ENCODE measurements around the gene GMPPB.
"Not testable (repeated sequence)": the region's sequence is repeated elsewhere in the genome, so short reads cannot be mapped to it uniquely, and the experiment has no call there.

Gene GMPPB

DNA sequence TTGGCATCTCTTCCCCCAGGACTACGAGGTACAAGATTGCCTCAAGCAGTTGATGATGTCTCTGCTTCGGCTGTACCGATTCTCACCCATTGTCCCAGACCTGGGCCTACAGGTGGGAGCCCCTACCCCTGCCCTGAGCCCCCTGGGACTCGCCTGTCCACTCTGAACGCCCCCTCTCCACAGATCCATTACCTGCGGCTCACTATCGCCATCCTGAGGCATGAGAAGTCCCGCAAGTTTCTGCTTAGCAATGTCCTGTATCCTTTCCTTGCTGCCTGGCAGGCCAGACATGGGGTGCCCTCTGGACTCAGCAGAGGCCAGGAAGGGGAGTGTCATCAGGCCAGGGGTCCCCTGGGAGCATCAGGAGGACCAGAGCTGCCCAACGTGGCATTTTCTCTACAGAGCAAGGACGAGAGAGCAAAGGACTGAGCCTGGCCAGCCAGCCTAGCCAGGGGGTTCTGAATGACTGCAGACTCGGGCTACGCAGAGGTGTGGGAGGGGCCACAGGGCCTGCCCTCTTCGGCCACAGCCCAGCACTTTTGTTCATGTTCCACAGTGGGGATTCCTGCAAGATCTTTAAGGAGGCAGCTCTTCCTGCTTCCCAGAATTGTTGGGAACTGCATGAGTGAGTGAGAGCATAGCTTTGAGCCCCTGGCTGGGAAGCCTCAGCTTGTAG, 23.2 kb downstream of the GMPPB start:
- no peak for TF ChIP-seq ZNF274 (IDR thresholded peaks at IDR 0.05; ENCODE audit: low read depth, low read length)
- no peak overlapping the region for H3K4me3 ChIP-seq (ENCODE audit: low read length)

DNA sequence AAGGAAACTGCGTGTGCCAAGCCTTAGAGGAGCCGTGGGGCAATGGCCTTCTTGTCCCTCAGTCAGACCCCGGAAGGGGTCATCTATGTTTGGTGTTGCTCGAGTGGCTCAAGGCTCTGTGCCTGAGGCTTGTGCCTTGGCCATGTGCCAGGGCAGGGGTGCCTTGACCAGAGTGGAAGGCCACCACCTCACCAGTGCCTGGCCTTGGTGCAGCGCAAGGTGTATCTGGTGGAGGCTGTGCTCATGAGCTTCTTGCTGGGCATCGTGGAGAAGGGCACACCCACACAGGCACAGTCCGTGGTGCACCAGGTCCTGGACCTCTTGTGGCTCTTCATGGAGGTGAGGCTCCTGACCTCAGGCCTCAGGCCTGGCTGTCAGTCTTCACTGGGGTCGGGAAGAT, 23.7 kb downstream of the GMPPB start:
- TF ChIP-seq ZNF274 (IDR thresholded peaks at IDR 0.05; ENCODE audit: low read depth, low read length) = no peak
- H3K4me3 ChIP-seq (ENCODE audit: low read length) = no peak overlapping the region

DNA sequence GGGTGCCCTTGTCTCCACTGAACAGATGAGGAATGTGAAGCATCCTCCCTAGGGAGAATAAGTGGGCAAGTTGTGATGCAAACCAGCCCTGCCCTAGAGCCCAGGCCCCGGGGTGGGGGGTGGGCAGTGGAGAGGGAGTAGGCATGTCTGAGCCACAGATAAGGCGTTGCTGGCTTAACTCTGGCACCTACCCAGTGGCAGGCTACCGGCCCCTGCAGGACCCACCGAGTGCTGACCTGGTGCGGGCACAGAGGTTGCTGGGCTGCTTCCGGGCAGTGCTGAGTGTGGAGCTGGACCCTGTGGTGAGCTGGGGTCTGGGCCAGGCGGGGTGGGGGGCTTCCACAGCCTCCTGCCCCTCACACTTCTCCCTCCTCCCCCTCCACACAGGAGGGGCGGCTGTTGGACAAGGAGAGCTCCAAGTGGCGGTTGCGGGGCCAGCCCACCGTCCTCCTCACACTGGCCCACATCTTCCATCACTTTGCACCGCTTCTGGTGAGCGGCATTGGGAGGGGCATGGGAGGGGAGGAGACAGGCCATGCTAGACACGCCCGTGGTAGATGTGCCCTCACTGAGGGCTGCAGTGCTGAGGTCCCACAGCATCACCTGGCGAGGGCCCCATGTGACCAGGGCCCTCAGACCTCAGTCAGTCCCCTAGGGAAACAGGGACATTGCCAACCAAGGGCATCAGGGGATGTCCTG, 24.3 kb downstream of the GMPPB start:
- TF ChIP-seq ZNF274 (IDR thresholded peaks at IDR 0.05; ENCODE audit: low read depth, low read length) = no peak
- no peak overlapping the region for H3K4me3 ChIP-seq (ENCODE audit: low read length)

DNA sequence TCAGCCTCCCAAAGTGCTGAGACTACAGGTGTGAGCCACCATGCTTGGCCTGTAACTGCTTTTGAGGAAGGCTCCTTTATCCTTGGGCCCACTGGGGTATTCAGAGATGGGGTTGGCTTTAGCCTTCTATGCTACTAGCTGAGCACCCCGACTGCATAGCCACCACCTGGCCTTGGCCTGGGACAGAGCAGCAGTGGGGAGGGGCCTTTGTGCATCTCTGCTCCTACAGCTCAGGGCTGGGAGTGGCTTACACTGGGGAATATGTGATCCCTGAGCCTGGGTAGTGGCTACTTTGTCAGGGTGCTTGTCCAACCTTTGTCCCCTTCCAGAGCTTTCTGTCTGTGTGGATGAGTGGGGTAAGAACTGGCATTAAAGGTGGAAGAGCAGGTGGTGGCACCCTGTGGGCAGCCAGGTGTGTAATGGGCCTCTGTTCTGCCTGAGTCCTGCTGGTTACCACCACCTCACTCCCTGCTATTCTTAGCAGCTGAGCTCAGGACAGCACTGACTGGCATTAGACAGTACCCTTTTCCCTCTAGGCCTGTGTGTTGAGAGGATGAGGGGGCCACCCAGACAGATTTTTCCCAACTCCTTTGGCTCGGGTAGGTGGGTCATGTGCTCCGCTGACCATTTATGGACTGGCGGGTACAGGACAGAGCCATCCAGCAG, 28.3 kb downstream of the GMPPB start:
- not testable (repeated sequence) for H3K4me3 ChIP-seq (ENCODE audit: low read length)

DNA sequence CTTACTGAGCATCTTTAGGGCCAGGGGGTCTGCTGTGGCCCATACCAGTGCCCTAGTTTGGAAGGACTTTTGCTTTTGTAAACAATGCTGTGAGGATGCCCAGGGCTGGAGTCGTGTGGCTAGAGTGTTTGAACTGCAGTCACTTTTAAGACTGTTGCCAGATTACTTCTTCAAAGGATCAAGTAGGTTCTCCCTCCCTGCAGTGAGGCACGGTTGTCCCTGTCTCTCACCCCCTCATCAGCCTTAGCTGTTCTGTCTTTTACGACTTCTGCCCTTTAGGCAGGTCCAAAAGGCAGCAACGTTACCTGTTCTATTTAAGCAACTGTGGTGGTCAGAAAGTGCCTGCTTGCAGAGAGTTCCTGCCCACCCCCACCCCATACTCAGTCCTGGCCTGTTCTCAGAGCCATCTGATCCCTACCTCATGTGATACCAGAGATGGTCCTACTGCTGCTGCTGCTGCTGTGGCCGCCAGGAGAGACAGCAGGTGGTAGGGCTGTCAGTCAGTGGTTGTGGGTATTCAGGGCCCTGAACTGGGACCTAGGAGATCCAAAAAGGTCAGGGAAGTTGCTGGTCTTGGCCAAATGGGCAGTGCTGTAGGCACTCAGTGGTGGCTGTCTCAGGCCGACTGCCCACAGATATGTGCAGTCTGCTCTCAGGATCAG, 29.2 kb downstream of the GMPPB start:
- H3K4me3 ChIP-seq (ENCODE audit: low read length) = not testable (repeated sequence)

DNA sequence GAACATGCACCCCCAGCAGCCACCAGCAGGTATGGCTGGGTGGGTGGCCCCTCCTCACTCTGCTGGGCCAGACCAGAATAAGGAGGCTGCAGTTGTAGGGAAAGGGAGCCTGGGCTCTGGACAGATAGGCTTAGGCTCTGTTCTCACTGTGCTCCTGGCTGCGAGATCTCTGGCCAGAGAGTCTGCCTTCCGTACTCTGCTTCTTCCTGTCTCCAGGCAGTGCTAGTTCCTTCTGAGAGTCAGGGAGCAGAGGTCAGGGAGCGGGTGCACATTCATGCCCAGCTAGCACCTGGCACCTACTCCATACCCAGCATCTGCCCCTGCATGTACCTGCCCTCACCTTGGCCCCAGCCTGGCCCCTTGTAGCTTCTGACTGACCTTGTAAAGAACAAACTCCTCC, 32.3 kb downstream of the GMPPB start:
- not testable (repeated sequence) for H3K4me3 ChIP-seq (ENCODE audit: low read length)

DNA sequence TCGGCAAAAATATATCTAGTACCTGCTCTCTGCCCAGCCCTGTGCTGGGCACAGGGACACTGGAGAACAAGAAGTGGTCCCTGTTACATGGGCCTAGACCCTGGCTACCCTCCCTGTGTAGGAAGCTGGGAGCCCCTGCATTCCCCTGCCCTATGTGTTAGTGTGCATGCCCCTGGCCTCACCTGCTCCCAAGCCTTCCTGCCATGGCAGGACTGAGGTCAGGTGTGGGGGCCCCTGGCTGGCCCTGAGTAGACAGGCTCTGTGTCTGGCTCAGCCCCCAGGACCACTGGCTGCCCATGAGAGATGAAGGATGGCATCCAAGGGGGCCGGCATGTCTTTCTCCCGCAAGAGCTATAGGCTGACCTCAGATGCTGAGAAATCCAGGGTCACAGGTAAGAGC, 32.9 kb downstream of the GMPPB start:
- H3K4me3 ChIP-seq (ENCODE audit: low read length) = not testable (repeated sequence)

DNA sequence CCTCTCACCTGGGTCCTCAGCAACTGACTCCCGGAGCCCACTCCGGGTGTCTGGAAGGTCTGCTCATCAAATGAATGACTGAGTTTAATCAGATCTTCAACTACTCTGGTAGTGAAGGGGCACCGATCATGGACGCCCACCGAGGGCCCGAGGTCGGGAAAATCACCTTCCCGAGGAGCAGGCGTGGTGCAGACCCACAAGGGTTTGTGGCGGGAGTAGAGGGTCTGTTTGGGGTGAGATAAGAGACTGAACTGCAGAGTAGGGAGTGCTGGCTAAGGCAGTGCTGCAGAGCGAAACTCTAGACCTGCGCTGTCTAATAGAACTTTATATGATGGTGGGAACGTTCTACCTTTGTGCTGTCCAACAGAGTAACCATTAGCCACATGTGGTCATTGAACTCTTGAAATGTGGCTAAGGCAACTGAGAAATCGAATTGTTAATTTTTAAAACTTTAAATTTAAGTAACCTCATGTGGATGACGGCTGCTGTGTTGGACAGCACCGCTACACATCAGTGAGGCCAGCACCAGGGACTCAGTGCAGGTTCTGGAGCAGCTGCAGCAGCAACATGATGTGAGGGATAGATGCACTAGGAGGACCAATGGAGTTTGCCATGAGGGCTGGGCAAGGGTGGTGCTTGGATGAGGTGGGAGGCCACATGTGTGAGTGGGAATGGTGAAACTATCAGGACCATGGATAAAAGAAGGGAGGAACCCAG, 33.7 kb downstream of the GMPPB start:
- peak overlapping the region; percentile 83 for H3K4me3 ChIP-seq (ENCODE audit: low read length)

DNA sequence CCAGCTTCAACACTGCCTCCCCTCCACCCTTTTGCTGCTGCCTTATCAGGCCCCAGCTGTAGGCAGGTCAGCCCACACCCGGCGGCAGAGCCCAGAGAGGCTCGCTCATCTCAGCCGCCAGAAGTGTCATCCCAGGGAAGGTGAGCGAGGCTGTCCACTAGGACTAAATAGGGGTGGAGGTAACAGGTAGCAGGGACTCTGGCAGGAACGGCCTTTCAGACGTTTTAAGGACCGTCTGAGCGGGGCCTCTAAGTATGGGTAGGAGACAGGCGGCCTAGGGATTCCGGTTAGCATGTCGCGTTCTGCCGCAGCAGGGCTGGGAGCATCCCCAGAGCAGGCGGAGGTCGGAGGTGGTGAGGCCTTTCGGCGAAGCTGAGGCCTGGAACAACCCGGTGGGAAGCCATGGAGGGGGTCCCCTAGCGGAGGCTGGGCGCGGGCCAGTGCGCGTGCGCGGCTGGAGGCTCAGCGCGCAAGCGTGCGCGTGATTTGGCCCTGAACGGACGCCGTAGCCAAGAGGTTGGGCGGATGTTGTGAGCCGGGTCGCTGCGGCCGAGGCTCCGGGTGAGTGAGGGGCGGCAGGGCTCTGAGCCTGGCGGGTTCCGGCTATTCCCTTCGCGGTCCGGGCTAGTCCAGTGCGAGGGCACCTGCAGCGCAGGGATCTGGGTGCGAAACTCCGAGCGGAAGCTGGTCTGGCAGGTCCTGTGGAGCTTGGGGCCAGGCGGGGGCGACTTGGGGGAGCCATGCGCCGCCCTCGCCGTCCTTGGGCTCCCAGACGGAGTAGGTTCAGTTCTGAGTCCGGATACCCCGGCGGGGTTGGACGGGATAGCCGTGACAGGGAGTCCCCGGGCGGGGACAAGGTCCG, 34.5 kb downstream of the GMPPB start, which contains the start of the genes MST1 and RNF123:
TSS of gene MST1 (minus strand) at position 429 of the 862 bp plus-strand sequence. CDS start 783 bp downstream, outside the sequence.
TSS of gene RNF123 (plus strand) at position 512 of the 862 bp plus-strand sequence. CDS start 1,609 bp downstream, outside the sequence.
- H3K4me3 ChIP-seq (ENCODE audit: low read length) = peak within 1 kb of the TSS; percentile 83
- no peak for TF ChIP-seq ZNF274 (IDR thresholded peaks at IDR 0.05; ENCODE audit: low read depth, low read length)

DNA sequence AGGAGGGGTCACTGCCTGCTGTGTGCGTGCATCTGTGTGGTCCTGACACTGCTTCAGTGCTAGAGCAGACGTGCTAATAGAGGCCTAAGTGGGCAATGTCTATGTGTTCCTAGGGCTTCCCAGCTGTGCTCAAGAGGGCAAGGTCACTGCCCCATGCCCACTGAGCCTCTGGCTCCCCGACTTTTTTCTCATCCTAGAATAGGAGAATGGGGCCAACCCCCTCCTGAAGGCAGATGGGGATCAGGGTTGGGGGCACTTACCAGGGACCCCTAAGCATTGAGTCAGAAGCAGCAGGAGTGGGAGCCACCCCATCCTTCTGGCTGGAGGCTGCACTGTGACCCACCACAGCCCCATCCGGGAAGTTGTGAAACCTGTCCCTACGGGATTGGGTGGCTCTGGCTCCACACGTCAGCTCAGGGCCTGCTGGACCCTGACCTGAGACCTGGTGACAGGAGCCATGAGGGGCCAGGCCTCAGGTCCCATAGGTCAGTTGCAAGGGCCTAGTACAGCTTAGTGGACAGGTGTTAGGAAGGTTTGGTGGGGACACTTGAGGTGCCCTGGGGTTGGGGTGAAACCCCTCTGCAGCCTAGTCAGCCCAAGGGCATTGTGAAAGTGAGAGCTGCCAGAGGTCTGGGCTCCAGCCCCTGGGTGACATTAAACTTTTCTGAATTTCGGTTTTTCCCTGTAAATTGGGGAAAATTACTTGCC, 35.3 kb downstream of the GMPPB start:
- peak overlapping the region; percentile 83; the same call in 1 of the 2 replicates for H3K4me3 ChIP-seq (ENCODE audit: low read length)

DNA sequence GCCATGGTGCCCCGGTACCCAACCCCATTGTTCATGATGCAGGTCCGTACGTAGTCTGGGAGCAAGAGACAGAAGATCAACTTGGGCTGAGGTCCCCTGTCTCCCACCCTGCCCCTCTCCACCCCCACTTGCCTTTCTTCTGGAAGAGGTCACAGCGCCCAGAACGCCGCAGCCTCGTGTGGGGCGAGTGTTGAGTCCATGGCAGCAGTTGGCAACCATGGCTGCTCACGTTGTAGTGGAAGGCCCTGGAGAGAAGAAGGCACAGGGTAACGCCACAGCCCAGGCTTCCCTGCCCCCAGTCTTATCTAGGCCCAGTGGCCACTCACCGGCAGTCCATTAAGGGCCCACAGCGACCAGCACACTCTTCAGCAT, 36.3 kb downstream of the GMPPB start:
- H3K4me3 ChIP-seq (ENCODE audit: low read length) = not testable (repeated sequence)

DNA sequence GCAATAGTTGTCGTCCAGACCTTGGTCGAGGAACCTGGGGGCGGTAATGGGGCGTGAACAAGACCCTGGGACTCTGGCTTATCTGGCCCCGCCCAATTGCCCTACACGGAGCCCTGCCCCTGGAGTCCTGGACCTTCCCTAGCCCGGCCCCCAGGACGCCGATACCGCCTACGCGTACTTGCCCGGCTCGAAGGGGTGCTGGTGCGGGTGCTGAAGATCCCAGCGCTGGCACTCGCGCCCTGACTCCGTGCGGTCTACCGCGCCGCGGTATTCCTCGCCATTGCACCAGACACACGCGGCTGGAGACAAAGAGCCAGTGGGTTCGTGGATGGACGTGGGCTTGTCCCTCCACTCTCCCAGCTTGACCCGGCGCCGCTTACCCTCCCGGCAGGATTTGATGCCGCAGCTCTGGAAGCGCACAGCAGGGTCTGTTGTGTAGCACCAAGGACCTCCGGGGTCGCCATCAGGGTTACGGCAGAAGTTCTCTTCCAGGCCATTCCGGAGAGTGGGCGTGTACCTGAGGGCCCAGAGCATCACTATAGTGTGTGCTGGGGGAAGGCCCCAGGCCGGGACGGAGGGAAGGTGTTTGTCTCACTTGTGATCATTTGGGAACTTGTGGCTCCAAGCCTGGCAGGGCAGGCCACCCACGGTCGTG, 36.9 kb downstream of the GMPPB start:
- H3K4me3 ChIP-seq (ENCODE audit: low read length) = not testable (repeated sequence)

DNA sequence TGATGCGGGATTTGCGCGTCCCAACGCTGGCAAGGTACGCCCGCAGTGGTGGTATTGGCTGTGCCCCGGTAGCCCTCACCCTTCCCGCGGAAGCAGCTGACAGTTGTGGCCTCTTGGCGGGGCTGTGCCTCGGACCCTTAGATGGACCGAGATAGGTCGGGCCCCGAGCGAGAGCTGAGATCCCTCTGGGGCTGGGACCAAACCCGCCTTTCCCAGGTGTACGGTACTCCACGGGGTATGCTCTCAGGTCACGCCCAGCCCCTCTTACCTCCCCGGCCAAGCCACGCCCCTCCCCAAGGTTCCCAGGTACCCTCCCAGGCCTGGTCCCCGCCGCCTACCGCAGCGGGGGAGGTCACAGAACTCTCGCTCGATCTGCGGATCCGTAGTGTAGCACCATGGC, 37.4 kb downstream of the GMPPB start:
- H3K4me3 ChIP-seq (ENCODE audit: low read length) = not testable (repeated sequence)

DNA sequence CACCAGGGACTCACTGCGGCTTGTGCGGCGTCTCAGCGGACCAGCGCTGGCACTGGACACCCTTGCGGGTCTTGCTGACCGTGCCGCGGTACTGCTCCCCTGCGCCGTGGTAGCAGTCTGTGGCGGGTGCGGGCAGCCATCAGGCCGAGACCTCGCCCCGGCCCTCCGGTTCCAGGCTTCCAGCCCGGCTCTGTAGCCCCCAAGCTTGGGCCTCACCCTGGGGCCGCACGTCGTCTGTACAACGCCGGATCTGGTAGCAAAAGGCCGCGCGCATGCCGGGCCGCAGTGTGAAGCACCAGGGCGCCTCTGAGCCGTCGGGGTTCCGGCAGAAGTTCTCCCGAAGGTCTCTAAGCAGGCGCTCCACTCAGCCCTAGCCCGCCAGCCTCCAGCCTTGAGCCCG, 37.9 kb downstream of the GMPPB start:
- H3K4me3 ChIP-seq (ENCODE audit: low read length) = not testable (repeated sequence)

DNA sequence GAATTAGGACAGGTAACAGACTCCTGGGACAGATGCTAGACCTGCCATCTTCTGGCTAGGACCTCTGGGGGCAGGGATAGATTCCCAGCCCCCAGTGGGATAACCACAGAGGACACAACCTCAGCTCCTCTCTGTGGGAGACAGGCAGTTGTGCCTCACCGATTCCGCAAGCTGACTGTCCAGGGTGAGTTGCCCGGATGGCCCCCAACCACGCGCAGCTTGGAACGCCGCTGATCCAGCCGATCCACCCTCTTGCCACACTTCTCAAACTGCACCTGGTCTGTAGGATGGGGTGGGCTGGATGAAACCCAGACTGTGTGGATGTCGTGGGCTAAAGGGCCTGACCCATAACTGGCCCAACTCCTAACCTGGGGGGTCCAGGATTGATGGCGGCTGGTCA, 38.6 kb downstream of the GMPPB start:
- H3K4me3 ChIP-seq (ENCODE audit: low read length) = not testable (repeated sequence)

DNA sequence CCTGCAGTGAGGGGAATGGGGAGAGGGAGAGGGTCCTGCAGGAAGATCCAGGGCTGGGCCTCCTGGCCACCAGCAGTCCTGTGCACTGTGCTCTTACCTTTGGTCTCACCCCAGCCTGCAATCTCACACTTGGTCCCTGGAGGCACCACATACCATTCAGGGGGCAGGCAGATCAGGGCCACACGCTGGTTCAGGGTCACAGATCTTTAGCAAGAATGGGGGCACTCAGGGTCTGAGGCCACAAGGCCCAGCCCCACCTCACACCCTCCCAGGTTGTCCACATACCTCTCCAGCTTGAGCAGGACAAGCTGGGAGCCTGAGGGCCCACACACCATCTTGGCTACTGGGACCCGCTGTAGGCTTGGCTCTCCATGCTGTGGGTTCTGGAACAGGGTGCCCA, 39.3 kb downstream of the GMPPB start:
- not testable (repeated sequence) for H3K4me3 ChIP-seq (ENCODE audit: low read length)
